H54 (cell line): ENCODE measurements around the gene CCDC167.
"Not testable (repeated sequence)": the region's sequence is repeated elsewhere in the genome, so short reads cannot be mapped to it uniquely, and the experiment has no call there.

Experiments used
- DNase-seq: peaks from one replicate; pipeline ENCODE4 v3.0.0; 2011; ENCODE audit warnings: low spot score, mixed read lengths; ENCODE audit not compliant: insufficient read length
- FAIRE-seq: peaks from 3 replicates; lab custom pipeline; 2011; peaks lifted over from hg19 to GRCh38; lab: Jason Lieb, UNC
- POLR2A ChIP-seq: IDR thresholded peaks from 2 replicates; pipeline ENCODE4 v1.6.1; 2011; ENCODE audit warnings: low read depth, mild to moderate bottlenecking, low read length

Gene CCDC167

GRCh38 chr6:37474316-37474715 is 25.4 kb downstream of the CCDC167 start:
- DNase-seq (no peak), FAIRE-seq (no peak)
- TF ChIP-seq POLR2A, result no peak

- TF ChIP-seq POLR2A, result no peak
- FAIRE-seq, result no peak
- DNase-seq, result no peak
These were observed 26.2 kb downstream of the CCDC167 start for GRCh38 chr6:37473364-37474095.

- no peak for TF ChIP-seq POLR2A
- DNase-seq (no peak), FAIRE-seq (no peak)
These were observed 32.0 kb downstream of the CCDC167 start for GRCh38 chr6:37467718-37468117.

- no peak for DNase-seq
- no peak for FAIRE-seq
- TF ChIP-seq POLR2A, result no peak
These were observed 36.6 kb downstream of the CCDC167 start for GRCh38 chr6:37463110-37463509.

- FAIRE-seq, result no peak
- no peak for DNase-seq
- no peak for TF ChIP-seq POLR2A
These were observed 38.9 kb downstream of the CCDC167 start for GRCh38 chr6:37460805-37461204.

GRCh38 chr6:37459981-37460800 is 39.5 kb downstream of the CCDC167 start:
- DNase-seq (no peak), FAIRE-seq (no peak)
- TF ChIP-seq POLR2A, result no peak

GRCh38 chr6:37456816-37457560 is 42.7 kb downstream of the CCDC167 start:
- peak; percentile 27 for FAIRE-seq
- TF ChIP-seq POLR2A, result no peak
- peak; percentile 53 for DNase-seq

- DNase-seq, result peak; percentile 41
- FAIRE-seq, result no peak
- no peak for TF ChIP-seq POLR2A
These were observed 43.6 kb downstream of the CCDC167 start for GRCh38 chr6:37456126-37456525.

- DNase-seq (no peak), FAIRE-seq (no peak)
- no peak for TF ChIP-seq POLR2A
These were observed 45.1 kb downstream of the CCDC167 start for GRCh38 chr6:37454420-37455140.

GRCh38 chr6:37452522-37452921 is 47.2 kb downstream of the CCDC167 start:
- FAIRE-seq, result no peak
- no peak for DNase-seq

GRCh38 chr6:37451441-37452193 is 48.1 kb downstream of the CCDC167 start:
- FAIRE-seq, result no peak
- no peak for DNase-seq
- no peak for TF ChIP-seq POLR2A

More at GRCh38 chr6:37452522-37452921, 47.2 kb downstream of the CCDC167 start:
- no peak for TF ChIP-seq POLR2A

GRCh38 chr6:37449984-37450383 is 49.7 kb downstream of the CCDC167 start:
- DNase-seq (no peak), FAIRE-seq (no peak)
- TF ChIP-seq POLR2A, result no peak

- DNase-seq, FAIRE-seq: not testable (repeated sequence)
These were observed 56.5 kb downstream of the CCDC167 start for GRCh38 chr6:37443216-37443542.
